CD4-positive, alpha-beta T cell (primary cell): Measurements from ENCODE around the gene PFAS. TPM values are rescaled to one million over a fixed set of nuclear protein-coding genes. Genes with fewer than 3 reads are reported as not detected.

Source experiments
- ATAC-seq: fragments of 200-7000 bp; cut with Tn5 transposase; one replicate; pipeline ENCODE4 v1.10.0; 2022; ENCODE audit warnings: mild to moderate bottlenecking; ENCODE audit not compliant: poor library complexity
- CTCF ChIA-PET: fragments of 350-600 bp; sonication (Branson Sonifier 250); formaldehyde crosslinking; loops from one replicate; lab custom pipeline; 2021; ENCODE audit warnings: antibody characterized with exemption, inconsistent platforms; lab: Charles Lee
- POLR2A ChIA-PET: fragments of 350-600 bp; sonication (Branson Sonifier 250); formaldehyde crosslinking; loops from one replicate; lab custom pipeline; 2021; ENCODE audit warnings: antibody characterized with exemption, inconsistent platforms; lab: Charles Lee
- DNase-seq, 14 experiments: peaks; one replicate each; pipeline ENCODE4 v3.0.0-alpha.2; 2013 to 2020; ENCODE audit warnings: mixed read lengths in 2 of 14
- H3K27ac ChIP-seq, 2 donors: one replicate each; pipeline versions ENCODE4 v1.5.1 to v1.7.0; 2013; ENCODE audit warnings: low read length in 2 of 2, low read depth in 1 of 2, mild to moderate bottlenecking in 1 of 2
- H3K27me3 ChIP-seq, 2 experiments: 1 replicate in 1 of 2; 2 replicates in 1 of 2; pipeline versions ENCODE4 v1.6.1 to v1.7.0; 2013; ENCODE audit warnings: low read length in 2 of 2, control low read depth in 1 of 2, mild to moderate bottlenecking in 1 of 2, moderate library complexity in 1 of 2; ENCODE audit not compliant: insufficient read depth in 2 of 2, control insufficient read depth in 1 of 2
- H3K36me3 ChIP-seq: one replicate; pipeline ENCODE4 v1.6.1; 2013; ENCODE audit warnings: low read length, control low read depth; ENCODE audit not compliant: insufficient read depth
- H3K4me1 ChIP-seq: one replicate; pipeline ENCODE4 v1.6.1; 2013; ENCODE audit warnings: low read length, control low read depth; ENCODE audit not compliant: insufficient read depth
- H3K4me3 ChIP-seq: one replicate; pipeline ENCODE4 v1.5.1; 2013; ENCODE audit warnings: mild to moderate bottlenecking, low read length, moderate library complexity
- H3K9me3 ChIP-seq, 2 experiments: 1 replicate in 1 of 2; 2 replicates in 1 of 2; pipeline versions ENCODE4 v1.6.1 to v1.7.0; 2013; ENCODE audit warnings: low read length in 2 of 2, mild to moderate bottlenecking in 2 of 2, control low read depth in 1 of 2, moderate library complexity in 1 of 2; ENCODE audit not compliant: control insufficient read depth in 1 of 2, insufficient read depth in 1 of 2
- H3K27ac Mint-ChIP-seq: one replicate; pipeline ENCODE4 v1.8.0; 2020; ENCODE audit warnings: mixed read lengths
- H3K27me3 Mint-ChIP-seq: one replicate; pipeline ENCODE4 v1.8.0; 2021; ENCODE audit warnings: mixed read lengths
- H3K36me3 Mint-ChIP-seq: one replicate; pipeline ENCODE4 v1.8.0; 2021; ENCODE audit warnings: low read depth, mixed read lengths
- H3K4me1 Mint-ChIP-seq: one replicate; pipeline ENCODE4 v1.8.0; 2021; ENCODE audit warnings: low read depth, mixed read lengths
- H3K4me3 Mint-ChIP-seq: one replicate; pipeline ENCODE4 v1.8.0; 2020; ENCODE audit warnings: mild to moderate bottlenecking, mixed read lengths
- H3K9me3 Mint-ChIP-seq: one replicate; pipeline ENCODE4 v1.8.0; 2020; ENCODE audit warnings: mixed read lengths
- intact Hi-C, 2 experiments: fragments of 100-400 bp; cut with DNase I in 1 of 2; cut with micrococcal nuclease in 1 of 2; formaldehyde crosslinking; loops; one replicate each; pipeline versions ENCODE4 v1.15.1 to v1.9.0; 2023 to 2025; cut with DNase I, micrococcal nuclease
- total RNA-seq, 174 experiments: library from RNA in 2 of 174; stranded (reverse) in 2 of 174; gene quantifications; one replicate each; pipeline ENCODE4 v1.2.3 and lab custom pipeline; 2021 to 2026
- TF ChIP-seq, protein P1 (sequence below): fragments of 200-600 bp; IDR thresholded peaks from one replicate; pipeline ENCODE4 v1.8.0; 2022; ENCODE audit warnings: antibody characterized with exemption, mild to moderate bottlenecking

Gene PFAS
- total RNA-seq, 2 experiments from 2014 or later, result 22.3 to 23.0 TPM

- Histone ChIP-seq H3K36me3 (peaks cover 52% of the 10 kb centered on the region), H3K4me1 (no peaks in the 10 kb centered on the region), H3K4me3 (no peak overlapping the region), H3K27me3 (no peaks in the 10 kb centered on the region), H3K27ac (no peak overlapping the region), H3K9me3 (no peaks in the 10 kb centered on the region)
- CTCF ChIA-PET, result no interaction called here
- H3K36me3 Mint-ChIP-seq, result peaks cover 44% of the 10 kb centered on the region
- H3K9me3 Mint-ChIP-seq, result no peaks in the 10 kb centered on the region
- POLR2A ChIA-PET, result interaction anchor here (1.2 kb wide), 1 partner anchor 18 kb away, joined by 5 read pairs; the partner anchor contains the start of gene PFAS
- DNase-seq (no peak), ATAC-seq (no peak)
- no peak overlapping the region for H3K4me3 Mint-ChIP-seq
- intact Hi-C loops, result no loop called here
- no peak overlapping the region for H3K27ac Mint-ChIP-seq
- TF ChIP-seq, protein P1, sequence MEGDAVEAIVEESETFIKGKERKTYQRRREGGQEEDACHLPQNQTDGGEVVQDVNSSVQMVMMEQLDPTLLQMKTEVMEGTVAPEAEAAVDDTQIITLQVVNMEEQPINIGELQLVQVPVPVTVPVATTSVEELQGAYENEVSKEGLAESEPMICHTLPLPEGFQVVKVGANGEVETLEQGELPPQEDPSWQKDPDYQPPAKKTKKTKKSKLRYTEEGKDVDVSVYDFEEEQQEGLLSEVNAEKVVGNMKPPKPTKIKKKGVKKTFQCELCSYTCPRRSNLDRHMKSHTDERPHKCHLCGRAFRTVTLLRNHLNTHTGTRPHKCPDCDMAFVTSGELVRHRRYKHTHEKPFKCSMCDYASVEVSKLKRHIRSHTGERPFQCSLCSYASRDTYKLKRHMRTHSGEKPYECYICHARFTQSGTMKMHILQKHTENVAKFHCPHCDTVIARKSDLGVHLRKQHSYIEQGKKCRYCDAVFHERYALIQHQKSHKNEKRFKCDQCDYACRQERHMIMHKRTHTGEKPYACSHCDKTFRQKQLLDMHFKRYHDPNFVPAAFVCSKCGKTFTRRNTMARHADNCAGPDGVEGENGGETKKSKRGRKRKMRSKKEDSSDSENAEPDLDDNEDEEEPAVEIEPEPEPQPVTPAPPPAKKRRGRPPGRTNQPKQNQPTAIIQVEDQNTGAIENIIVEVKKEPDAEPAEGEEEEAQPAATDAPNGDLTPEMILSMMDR, result no peak
- no peaks in the 10 kb centered on the region for H3K27me3 Mint-ChIP-seq
- no peaks in the 10 kb centered on the region for H3K4me1 Mint-ChIP-seq
Observed at GRCh38 chr17:8267480-8268147, 18.5 kb downstream of the PFAS start.

DNA sequence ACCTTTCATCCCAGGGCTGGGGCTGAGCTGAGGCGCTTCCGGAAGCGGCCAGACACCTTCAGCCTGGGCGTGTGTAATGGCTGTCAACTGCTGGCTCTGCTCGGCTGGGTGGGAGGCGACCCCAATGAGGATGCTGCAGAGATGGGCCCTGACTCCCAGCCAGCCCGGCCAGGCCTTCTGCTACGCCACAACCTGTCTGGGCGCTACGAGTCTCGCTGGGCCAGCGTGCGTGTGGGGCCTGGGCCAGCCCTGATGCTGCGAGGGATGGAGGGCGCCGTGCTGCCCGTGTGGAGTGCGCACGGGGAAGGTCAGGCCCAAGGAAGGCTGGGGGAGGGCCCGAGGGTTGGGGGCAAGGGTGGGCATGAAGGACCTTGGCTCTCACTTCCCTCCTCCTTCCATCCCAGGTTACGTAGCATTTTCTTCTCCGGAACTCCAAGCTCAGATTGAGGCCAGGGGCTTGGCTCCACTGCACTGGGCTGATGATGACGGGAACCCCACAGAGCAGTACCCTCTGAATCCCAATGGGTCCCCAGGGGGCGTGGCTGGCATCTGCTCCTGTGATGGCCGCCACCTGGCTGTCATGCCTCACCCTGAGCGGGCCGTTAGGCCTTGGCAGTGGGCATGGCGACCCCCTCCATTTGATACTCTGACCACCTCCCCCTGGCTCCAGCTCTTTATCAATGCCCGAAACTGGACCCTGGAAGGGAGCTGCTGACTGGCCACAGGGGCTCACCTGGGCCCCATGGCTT is 19.6 kb downstream of the PFAS start:
- Mint-ChIP-seq H3K4me3 (no peak overlapping the region), H3K27ac (no peak overlapping the region), H3K4me1 (no peaks in the 10 kb centered on the region), H3K36me3 (peaks cover 33% of the 10 kb centered on the region), H3K27me3 (no peaks in the 10 kb centered on the region), H3K9me3 (no peaks in the 10 kb centered on the region)
- TF ChIP-seq, protein P1, result no peak
- no peak overlapping the region for H3K27ac ChIP-seq
- CTCF ChIA-PET, result no interaction called here
- no peaks in the 10 kb centered on the region for H3K27me3 ChIP-seq
- POLR2A ChIA-PET, result interaction anchor here (1.2 kb wide), 1 partner anchor 19 kb away, joined by 5 read pairs; the partner anchor contains the start of gene PFAS
- no peaks in the 10 kb centered on the region for H3K4me1 ChIP-seq
- intact Hi-C loops, result no loop called here
- peaks cover 42% of the 10 kb centered on the region for H3K36me3 ChIP-seq
- DNase-seq, result no peak
- ATAC-seq, result no peak
- H3K4me3 ChIP-seq, result no peak overlapping the region
- H3K9me3 ChIP-seq, result no peaks in the 10 kb centered on the region

DNA sequence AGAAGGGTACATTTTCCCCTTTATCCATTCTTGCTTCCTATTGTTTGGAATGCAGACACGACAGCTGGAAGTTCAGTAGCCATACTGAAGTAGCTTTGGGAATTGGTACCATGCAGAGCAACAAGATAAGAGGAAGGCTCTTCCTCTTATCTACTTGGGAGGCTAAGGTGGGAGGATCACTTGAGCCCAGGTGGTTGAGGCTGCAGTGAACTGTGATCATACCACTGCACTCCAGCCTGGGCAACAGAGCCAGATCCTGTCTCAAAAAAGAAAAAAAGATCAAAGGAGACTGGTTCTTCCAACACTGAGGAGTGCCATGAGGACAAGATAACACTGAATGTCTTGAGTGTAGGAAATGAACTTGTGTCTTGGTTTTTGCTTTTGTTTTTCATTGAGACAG is 23.3 kb downstream of the PFAS start:
- peaks cover 5% of the 10 kb centered on the region for H3K36me3 Mint-ChIP-seq
- H3K27ac Mint-ChIP-seq, result no peak overlapping the region
- no peaks in the 10 kb centered on the region for H3K9me3 Mint-ChIP-seq
- no peak overlapping the region for H3K4me3 Mint-ChIP-seq
- TF ChIP-seq, protein P1, result no peak
- no peak for DNase-seq
- H3K27me3 Mint-ChIP-seq, result no peaks in the 10 kb centered on the region
- POLR2A ChIA-PET, result no interaction called here
- H3K27ac ChIP-seq, result no peak overlapping the region
- intact Hi-C loops, result no loop called here
- ATAC-seq, result no peak
- H3K36me3 ChIP-seq, result peaks cover 10% of the 10 kb centered on the region
- CTCF ChIA-PET, result no interaction called here
- H3K4me3 ChIP-seq, result no peak overlapping the region
- H3K9me3 ChIP-seq, result no peaks in the 10 kb centered on the region
- H3K27me3 ChIP-seq, result no peaks in the 10 kb centered on the region
- H3K4me1 Mint-ChIP-seq, result no peaks in the 10 kb centered on the region
- no peaks in the 10 kb centered on the region for H3K4me1 ChIP-seq
